Activated CD8-positive, alpha-beta T cell treated with anti-CD3 and anti-CD28 coated beads for 36 hours (primary cell): ENCODE results near the gene USF2. TPM values are rescaled to one million over a fixed set of nuclear protein-coding genes. Genes with fewer than 3 reads are reported as not detected.

ENCODE experiments used
- ATAC-seq: fragments of 200-7000 bp; cut with Tn5 transposase; one replicate; pipeline ENCODE4 v1.10.0; 2021; ENCODE audit warnings: mild to moderate bottlenecking, moderate library complexity
- CTCF ChIA-PET: fragments of 350-600 bp; sonication (Branson Sonifier 250); formaldehyde crosslinking; loops from one replicate; lab custom pipeline; 2021; ENCODE audit warnings: antibody characterized with exemption; lab: Charles Lee
- POLR2A ChIA-PET: fragments of 350-600 bp; sonication (Branson Sonifier 250); formaldehyde crosslinking; loops from one replicate; lab custom pipeline; 2021; ENCODE audit warnings: antibody characterized with exemption; lab: Charles Lee
- DNase-seq: peaks from one replicate; pipeline ENCODE4 v3.0.0-alpha.2; 2020
- H3K27ac Mint-ChIP-seq: one replicate; pipeline ENCODE4 v1.8.0; 2021; ENCODE audit warnings: mild to moderate bottlenecking, mixed read lengths
- H3K27me3 Mint-ChIP-seq: one replicate; pipeline ENCODE4 v1.8.0; 2021; ENCODE audit warnings: mixed read lengths
- H3K36me3 Mint-ChIP-seq: one replicate; pipeline ENCODE4 v1.8.0; 2021; ENCODE audit warnings: low read depth, mixed read lengths
- H3K4me1 Mint-ChIP-seq: one replicate; pipeline ENCODE4 v1.8.0; 2021; ENCODE audit warnings: low read depth, mixed read lengths
- H3K4me3 Mint-ChIP-seq: one replicate; pipeline ENCODE4 v1.8.0; 2021; ENCODE audit warnings: mild to moderate bottlenecking, moderate library complexity, mixed read lengths
- H3K9me3 Mint-ChIP-seq: one replicate; pipeline ENCODE4 v1.8.0; 2021; ENCODE audit warnings: mixed read lengths
- CTCF ChIP-seq: fragments of 200-600 bp; IDR thresholded peaks from one replicate; pipeline ENCODE4 v1.8.0; 2022; ENCODE audit warnings: antibody characterized with exemption, mild to moderate bottlenecking
- intact Hi-C: fragments of 100-400 bp; cut with micrococcal nuclease; formaldehyde crosslinking; loops from one replicate; pipeline ENCODE4 v1.10.0; 2022
- total RNA-seq, 2 experiments: library from RNA; stranded (reverse); gene quantifications; one replicate each; pipeline ENCODE4 v1.2.3, GENCODE V29; 2021

USF2 gene
- total RNA-seq, 2 experiments from 2014 or later = 111 to 115 TPM

DNA sequence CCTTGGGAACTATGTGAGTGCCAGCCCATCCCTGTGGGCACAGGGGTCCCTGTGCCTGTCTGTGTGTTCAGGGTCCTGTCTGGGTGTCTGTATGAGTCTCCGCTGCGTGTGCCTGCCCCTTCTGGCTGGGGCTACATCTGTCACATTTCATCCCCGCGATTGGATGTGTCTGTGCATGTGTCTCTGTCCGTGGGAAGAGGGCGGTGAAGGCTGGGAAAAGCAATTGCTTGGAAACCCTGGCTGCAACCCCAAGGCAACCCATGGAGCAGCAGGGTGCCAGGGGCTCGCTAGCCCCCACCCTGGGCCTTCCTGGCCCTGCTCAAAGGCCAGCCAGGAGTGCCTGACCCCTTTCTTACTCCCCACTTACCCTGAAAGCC is 24.6 kb downstream of the USF2 start:
- no peak overlapping the region for H3K4me3 Mint-ChIP-seq
- DNase-seq (no peak), ATAC-seq (no peak)
- H3K36me3 Mint-ChIP-seq = no peaks in the 10 kb centered on the region
- TF ChIP-seq CTCF = no peak
- H3K4me1 Mint-ChIP-seq = peaks cover 9% of the 10 kb centered on the region
- ChIA-PET CTCF (no interaction called here), POLR2A (no interaction called here)
- no peak overlapping the region for H3K27ac Mint-ChIP-seq
- H3K27me3 Mint-ChIP-seq = no peaks in the 10 kb centered on the region
- intact Hi-C loops = no loop called here
- no peaks in the 10 kb centered on the region for H3K9me3 Mint-ChIP-seq

- no peak for ATAC-seq
- Mint-ChIP-seq H3K27ac (no peak overlapping the region), H3K9me3 (no peaks in the 10 kb centered on the region), H3K4me3 (no peak overlapping the region), H3K27me3 (no peaks in the 10 kb centered on the region), H3K36me3 (no peaks in the 10 kb centered on the region), H3K4me1 (peaks cover 9% of the 10 kb centered on the region)
- no peak for TF ChIP-seq CTCF
- ChIA-PET CTCF (interaction anchor here (1.6 kb wide), 1 partner anchor 201 kb away, joined by 4 read pairs; no protein-coding TSS in a partner anchor), POLR2A (no interaction called here)
- intact Hi-C loops = no loop called here
- DNase-seq = no peak
Observed at GRCh38 chr19:35293808-35294207, 25.0 kb downstream of the USF2 start.

DNA sequence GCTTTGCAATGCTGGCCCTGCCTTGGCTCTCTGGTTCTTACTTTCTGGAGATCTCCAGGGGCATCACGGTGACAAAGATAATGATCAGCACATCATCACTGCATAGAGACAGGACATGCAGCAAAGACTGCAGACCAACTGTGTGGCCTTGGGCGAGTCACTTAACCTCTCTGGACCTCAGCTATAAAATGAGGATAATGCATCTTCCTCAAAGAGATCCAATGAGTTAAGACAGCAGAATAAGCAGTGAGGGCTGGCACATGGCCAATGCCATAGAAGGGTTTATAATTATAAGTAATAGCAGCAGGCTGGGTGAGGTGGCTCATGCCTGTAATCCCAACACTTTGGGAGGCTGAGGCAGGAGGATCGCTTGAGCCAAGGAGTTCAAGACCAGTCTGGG is 25.6 kb downstream of the USF2 start:
- H3K4me1 Mint-ChIP-seq = peaks cover 9% of the 10 kb centered on the region
- DNase-seq (no peak), ATAC-seq (no peak)
- TF ChIP-seq CTCF = no peak
- H3K9me3 Mint-ChIP-seq = no peaks in the 10 kb centered on the region
- ChIA-PET CTCF (interaction anchor here (1.0 to 1.6 kb wide), 2 partner anchors 10 to 201 kb away, joined by 4 read pairs; no protein-coding TSS in a partner anchor), POLR2A (no interaction called here)
- H3K27me3 Mint-ChIP-seq = no peaks in the 10 kb centered on the region
- no peaks in the 10 kb centered on the region for H3K36me3 Mint-ChIP-seq
- H3K4me3 Mint-ChIP-seq = no peak overlapping the region
- intact Hi-C loops = no loop called here
- no peak overlapping the region for H3K27ac Mint-ChIP-seq

DNA sequence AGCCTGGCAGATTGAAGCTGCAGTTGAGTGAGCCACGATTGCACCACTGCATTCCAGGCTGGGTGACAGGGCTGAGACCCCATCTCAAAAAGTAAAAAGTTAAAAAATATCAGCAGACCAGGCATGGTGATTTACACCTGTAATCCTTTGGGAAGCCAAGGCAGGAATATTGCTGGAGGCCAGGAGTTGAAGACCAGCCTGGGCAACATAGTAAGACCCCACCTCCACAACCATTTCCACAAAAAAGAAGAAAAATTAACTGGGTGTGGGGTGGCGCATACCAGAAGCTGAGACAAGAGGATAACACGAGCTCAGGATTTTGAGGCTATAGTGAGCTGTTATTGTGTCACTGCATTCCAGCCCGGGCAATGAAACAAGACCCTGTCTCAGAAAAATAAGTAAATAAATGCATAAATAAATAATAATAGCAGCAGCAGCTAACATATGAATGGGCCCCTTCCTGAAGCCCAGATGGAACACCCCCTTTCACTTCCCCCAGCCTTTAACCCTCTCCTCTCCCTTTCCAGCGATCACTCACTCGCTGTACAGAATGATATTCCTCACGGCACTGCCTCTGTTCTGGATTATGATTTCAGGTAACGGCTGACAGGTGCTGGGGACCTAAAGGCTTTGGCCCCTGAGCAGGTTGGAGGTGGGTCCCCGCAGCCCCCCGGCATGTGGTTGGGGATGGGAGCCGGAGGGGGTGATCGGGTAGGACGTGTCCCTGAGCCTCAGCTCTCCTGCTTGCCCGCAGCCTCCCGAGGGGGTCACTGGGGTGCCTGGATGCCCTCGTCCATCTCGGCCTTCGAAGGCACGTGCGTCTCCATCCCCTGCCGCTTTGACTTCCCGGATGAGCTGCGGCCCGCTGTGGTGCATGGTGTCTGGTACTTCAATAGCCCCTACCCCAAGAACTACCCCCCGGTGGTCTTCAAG is 26.4 kb downstream of the USF2 start:
- ChIA-PET CTCF (interaction anchor here (1.0 to 1.6 kb wide), 7 partner anchors 10 to 228 kb away, joined by 3 to 4 read pairs (median 4); partner anchors contain the start of gene HAMP), POLR2A (interaction anchor here (1.1 to 1.4 kb wide), 3 partner anchors 89 to 228 kb away, joined by 3 to 4 read pairs (median 3); no protein-coding TSS in a partner anchor)
- Mint-ChIP-seq H3K9me3 (no peaks in the 10 kb centered on the region), H3K4me1 (peaks cover 9% of the 10 kb centered on the region), H3K27ac (peak overlapping the region; percentile 31), H3K27me3 (no peaks in the 10 kb centered on the region), H3K36me3 (no peaks in the 10 kb centered on the region), H3K4me3 (no peak overlapping the region)
- DNase-seq (no peak), ATAC-seq (no peak)
- intact Hi-C loops = no loop called here
- TF ChIP-seq CTCF = no peak
